Astrocyte of the cerebellum (primary cell): ENCODE results near the gene DLG5.

Experiments used
- DNase-seq: peaks from one replicate; pipeline ENCODE4 v3.0.0-alpha.2; 2011; ENCODE audit warnings: low read depth
- H3K4me3 ChIP-seq: 2 replicates; pipeline ENCODE4 v1.5.1; 2011; ENCODE audit warnings: mild to moderate bottlenecking, low read depth, low read length, moderate library complexity
- in situ Hi-C: cut with HindIII; loops from 2 replicates; pipeline ENCODE4 v1.10.0; 2017; ENCODE audit warnings: low sequenced_read_pairs
- TF ChIP-seq, protein P1 (sequence below): IDR thresholded peaks from 2 replicates; pipeline ENCODE4 v1.5.1; 2012; ENCODE audit warnings: low read length, low read depth, moderate library complexity, mild to moderate bottlenecking; ENCODE audit errors: missing control alignments

DLG5 gene

GRCh38 chr10:77905781-77906180 is 20.8 kb downstream of the DLG5 start:
- TF ChIP-seq, protein P1, sequence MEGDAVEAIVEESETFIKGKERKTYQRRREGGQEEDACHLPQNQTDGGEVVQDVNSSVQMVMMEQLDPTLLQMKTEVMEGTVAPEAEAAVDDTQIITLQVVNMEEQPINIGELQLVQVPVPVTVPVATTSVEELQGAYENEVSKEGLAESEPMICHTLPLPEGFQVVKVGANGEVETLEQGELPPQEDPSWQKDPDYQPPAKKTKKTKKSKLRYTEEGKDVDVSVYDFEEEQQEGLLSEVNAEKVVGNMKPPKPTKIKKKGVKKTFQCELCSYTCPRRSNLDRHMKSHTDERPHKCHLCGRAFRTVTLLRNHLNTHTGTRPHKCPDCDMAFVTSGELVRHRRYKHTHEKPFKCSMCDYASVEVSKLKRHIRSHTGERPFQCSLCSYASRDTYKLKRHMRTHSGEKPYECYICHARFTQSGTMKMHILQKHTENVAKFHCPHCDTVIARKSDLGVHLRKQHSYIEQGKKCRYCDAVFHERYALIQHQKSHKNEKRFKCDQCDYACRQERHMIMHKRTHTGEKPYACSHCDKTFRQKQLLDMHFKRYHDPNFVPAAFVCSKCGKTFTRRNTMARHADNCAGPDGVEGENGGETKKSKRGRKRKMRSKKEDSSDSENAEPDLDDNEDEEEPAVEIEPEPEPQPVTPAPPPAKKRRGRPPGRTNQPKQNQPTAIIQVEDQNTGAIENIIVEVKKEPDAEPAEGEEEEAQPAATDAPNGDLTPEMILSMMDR = no peak
- no peak for DNase-seq
- in situ Hi-C loops = no loop called here
- H3K4me3 ChIP-seq = no peak overlapping the region

DNA sequence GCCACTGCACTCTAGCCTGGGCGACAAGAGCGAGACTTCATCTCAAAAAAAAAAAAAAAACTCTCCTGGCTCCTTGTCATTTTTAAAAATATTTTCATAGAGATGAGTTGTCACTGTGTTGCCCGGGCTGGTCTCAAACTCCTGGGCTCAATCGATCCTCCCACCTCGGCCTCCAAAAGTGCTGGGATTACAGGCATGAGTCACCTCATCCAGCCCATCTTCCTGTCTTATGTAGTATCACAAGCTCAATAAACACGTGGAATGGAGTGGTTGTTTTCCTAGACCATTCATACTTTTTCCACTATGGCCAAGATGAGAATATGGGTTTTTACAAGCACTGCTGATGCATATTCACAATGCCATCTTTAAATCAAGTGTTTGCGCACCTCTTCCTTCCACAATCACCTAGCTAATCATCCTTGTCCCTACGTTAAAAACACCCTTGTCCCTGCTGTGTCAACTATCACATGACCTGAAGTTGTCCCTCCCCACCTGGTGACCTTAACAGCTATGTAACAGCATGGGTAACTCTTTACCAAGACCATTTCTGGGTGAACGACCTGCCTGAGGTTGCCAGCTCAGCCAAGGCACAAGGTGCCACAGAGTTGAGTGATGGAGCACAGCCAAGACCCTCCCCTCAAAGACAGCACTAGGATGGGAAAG is 21.3 kb downstream of the DLG5 start:
- TF ChIP-seq, protein P1 = no peak
- DNase-seq = no peak
- H3K4me3 ChIP-seq = no peak overlapping the region
- in situ Hi-C loops = no loop called here

DNA sequence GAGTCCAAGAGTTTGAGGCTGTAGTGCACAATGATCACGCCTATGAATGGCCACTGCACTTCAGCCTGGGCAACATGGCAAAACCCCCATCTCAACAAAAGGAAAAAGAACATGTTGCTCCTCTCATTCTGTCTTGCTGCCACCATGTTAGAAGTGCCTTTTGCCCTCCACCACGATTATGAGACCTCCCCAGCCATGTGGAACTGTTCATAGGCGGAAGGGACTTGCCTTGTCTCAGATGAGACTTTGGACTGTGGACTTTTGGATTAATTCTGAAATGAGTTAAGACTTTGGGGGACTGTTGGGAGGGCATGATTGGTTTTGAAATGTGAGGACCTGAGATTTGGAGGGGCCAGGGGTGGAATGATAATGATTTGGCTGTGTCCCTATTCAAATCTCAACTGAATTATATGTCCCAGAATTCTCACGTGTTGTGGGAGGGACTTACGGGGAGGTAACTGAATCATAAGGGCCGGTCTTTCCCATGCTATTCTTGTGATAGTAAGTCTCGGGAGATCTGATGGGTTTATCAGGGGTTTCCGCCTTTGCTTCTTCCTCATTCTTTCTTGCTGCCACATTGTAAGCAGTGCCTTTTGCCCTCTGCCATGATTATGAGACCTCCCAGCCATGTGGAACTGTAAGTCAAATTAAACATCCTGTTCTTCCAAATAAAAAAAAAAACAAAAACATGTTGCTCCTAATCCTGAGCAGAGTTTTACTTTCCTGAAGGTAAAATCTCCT is 22.3 kb downstream of the DLG5 start:
- TF ChIP-seq, protein P1 = no peak
- DNase-seq = no peak
- H3K4me3 ChIP-seq = no peak overlapping the region
- in situ Hi-C loops = no loop called here

DNA sequence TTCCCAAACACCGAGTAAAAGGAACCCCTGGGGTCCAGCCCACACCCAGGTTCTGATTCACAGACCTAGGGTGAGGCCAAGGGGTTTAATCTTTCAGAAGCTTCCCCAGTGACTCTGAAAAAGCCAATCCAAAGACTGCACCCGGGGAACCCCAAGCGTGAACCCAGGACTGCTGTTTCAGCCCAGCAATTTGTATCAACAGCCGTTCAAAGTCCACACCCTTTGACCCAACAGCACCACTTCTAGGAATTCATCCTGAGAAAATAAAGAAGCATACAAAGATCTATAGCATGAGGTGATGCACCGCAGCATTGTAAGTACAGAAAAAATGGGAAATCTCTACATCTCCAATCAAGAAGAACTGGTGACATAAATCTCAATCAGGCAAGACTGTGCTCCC is 24.4 kb downstream of the DLG5 start:
- in situ Hi-C loops = no loop called here
- no peak overlapping the region for H3K4me3 ChIP-seq
- no peak for DNase-seq
- TF ChIP-seq, protein P1 = no peak

DNA sequence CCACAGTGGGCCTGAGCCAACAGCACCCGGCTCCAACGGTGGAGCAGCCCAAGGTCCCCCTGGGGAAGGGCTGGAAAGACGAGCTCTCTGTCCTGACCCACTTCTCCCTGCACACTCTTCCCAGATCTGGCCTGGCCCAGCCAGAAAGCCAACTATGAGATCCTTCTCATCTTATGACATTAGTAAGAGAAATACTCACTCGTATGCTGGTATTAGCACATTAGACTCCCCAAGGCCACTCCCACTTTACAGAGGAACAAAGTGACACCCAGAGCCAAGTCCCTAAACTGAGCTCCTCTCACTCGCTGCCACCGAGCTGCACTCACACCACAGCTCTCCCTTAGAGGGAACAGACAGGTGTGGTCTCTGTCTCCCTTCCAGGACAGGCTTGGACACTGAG is 24.8 kb downstream of the DLG5 start:
- in situ Hi-C loops = no loop called here
- TF ChIP-seq, protein P1 = no peak
- DNase-seq = no peak
- no peak overlapping the region for H3K4me3 ChIP-seq

DNA sequence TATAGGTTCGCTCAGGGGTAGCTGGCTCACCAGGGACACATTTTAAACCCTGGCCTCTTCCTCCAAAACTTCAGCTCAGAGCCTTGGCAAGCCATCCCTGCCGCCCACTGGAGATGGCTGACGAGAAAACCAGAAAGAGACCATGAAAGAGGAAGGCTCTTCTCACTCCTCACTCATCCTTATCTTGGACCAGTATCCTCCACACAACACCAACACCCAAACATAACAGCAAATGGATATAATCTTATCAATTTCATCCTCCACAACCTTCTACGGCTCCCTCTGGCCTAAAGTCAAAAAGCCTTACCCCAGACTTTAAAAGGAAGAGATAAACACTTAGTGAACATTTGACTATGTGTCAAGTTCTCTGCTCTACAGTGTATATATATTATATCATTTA is 26.9 kb downstream of the DLG5 start:
- DNase-seq = no peak
- TF ChIP-seq, protein P1 = no peak
- no peak overlapping the region for H3K4me3 ChIP-seq
- in situ Hi-C loops = no loop called here
